Activated CD8-positive, alpha-beta memory T cell treated with anti-CD3 and anti-CD28 coated beads for 48 hours (primary cell): ENCODE measurements around the gene ZDHHC1.

Experiments
- DNase-seq, 3 experiments: peaks; one replicate each; pipeline ENCODE4 v3.0.0-alpha.2; 2020; ENCODE audit warnings: low read depth in 2 of 3, low spot score in 2 of 3

The ZDHHC1 gene

DNA sequence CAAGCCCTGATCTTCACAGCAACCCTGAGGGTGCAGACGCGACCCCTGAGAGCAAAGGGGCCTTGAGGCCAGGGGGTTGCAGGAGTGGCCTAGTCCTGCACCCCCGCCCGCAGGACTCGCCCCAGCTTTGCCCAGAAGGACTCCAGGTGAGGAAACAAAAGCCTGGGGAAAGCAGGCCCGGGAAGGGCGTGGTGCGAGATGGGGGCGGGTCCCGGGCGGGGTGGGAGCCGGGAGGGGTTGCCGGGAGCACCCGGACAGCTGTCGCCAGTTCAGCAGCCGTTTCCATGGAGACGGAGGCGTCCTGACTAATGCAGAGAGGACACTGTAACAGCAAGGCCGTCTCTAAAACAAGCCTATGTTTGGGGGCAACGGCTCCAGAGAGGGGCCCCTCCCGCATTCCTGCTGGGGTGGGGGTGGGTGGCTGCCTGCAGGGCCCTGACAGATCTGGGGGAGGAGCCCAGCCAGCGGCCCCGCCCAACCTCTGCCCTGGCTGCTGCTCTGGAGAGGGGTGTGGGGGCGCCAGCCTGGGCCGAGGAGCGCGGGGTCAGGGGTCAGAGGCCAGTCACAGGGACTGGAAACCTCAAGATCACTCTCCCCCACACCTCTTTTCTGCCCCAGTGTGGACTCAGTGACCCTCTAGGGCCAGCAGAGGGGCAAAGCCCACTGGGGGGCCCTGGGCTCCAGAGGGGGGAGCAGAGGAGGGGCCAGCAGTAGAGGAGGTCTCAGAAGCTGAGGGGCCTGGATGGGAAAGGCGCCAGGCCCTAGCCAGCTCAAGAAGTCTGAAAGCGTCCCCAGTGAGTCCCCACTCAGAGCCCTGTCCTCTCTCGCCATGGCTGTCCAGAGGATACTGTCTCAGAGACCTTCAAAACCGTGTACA, 19.9 kb downstream of the ZDHHC1 start:
- no peak for DNase-seq

DNA sequence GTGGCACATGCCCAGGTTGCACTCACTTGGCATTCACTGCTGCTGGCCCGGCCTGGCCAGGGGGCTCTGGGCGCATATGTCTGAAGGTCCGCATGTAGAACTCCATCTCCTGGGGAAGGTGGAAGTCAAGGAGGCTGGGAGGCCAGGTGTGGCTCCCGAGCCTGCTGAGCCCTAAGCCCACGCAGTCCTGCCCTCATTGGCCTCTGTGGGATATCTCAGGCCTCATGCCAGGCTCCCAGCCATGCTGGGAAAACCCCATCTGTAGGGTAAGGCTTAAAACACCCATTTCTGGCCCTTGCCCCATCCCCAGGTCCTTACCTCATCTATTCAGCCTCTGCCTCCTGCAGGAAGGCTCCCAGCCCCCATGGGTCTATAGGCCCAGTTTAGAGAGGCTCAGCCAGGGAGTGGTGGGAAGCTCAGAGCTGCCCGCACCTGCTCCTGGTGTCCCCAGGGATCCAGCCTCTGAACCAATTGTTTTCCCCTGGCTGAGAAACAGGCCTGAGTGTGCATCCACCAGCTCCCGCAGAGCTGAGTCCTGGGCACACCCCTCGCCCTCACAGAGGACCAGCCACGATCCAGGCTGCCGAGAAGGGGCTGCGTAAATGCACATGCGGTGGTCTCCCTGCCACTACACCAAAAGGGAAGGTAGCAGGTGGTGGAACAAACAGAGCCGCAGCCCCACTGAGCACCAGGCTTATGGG, 20.7 kb downstream of the ZDHHC1 start:
- no peak for DNase-seq

DNA sequence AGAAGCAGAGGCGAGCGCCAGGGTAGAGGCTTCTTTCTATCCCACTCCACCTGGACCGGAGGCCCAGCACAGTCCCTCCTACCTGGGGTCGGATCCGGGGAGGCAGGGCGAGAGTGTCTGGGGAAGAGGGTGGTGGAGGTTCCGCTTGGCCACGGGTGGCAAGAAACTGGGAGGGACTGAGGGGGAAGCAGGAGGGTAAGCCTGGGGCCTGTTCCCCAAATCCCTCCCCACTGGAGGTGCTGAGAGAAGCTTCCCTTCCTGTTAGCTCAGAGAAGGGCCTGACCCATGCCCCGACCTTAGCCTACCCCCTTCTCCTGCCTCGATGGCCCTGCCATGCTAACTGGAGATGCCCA, 21.2 kb downstream of the ZDHHC1 start:
- no peak for DNase-seq

DNA sequence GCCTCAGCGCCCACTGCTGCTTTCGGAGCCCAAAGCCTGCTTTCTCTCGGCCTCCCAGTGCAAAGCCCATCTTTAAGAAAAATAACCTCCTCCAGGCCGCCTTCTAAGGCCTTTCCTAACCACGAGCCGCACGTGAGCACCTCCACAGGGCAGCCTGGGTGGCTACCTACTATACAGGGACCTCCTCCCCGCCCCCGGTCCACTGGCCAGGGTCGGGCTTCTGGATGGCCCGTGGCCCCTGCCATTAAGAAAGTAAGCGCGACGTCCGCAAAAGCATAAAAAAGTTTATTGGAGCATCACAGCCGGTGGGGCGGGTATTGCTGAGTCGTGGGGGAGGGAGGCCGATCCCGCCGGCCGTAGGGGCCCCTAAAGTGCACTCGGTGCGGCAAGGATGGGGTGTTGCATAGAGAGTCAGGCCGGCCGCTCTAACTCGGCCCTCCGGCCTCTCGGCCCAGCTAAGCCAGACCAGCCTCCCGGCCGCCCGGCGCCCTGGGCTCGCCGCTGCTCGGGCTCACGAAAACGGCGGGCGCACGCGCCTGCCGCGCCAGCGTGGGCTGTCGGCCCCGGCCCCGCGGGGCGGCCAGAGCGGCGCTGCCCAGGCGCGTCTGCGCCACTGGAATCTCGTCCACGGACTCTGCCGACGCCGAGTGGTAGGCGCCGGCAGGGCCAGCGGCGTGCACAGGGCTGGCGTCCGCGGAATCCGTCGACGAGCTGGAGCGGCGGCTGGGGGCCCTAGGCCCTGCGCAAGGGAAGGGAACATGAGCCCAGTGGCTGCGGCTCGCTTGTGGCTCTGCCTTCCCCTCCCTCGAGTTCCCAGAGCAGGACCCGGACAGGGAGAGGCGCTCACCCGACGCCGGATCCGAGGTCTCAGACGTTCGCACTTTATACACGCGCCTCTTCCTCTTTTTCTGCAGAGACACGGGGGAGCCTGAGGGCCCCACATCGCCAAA, 21.8 kb downstream of the ZDHHC1 start:
- no peak for DNase-seq

DNA sequence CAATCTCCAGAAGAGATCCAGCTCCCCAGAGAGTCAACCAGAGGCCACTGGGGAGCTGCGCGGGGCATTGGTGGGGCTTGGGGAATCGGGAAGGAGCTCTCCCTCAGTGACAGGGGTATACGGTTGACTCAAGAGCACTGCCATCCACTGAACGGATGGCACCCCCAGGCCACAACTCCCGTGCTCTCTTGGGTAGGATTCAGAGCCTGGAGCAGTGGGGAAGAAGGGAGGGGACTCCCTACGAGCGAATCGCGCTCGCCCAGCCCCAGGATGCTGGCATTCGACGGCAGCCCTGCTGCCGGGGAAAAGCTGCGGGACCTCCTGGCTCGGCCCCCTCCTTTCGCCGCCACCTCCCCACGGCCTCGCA, 22.5 kb downstream of the ZDHHC1 start:
- DNase-seq: no peak

DNA sequence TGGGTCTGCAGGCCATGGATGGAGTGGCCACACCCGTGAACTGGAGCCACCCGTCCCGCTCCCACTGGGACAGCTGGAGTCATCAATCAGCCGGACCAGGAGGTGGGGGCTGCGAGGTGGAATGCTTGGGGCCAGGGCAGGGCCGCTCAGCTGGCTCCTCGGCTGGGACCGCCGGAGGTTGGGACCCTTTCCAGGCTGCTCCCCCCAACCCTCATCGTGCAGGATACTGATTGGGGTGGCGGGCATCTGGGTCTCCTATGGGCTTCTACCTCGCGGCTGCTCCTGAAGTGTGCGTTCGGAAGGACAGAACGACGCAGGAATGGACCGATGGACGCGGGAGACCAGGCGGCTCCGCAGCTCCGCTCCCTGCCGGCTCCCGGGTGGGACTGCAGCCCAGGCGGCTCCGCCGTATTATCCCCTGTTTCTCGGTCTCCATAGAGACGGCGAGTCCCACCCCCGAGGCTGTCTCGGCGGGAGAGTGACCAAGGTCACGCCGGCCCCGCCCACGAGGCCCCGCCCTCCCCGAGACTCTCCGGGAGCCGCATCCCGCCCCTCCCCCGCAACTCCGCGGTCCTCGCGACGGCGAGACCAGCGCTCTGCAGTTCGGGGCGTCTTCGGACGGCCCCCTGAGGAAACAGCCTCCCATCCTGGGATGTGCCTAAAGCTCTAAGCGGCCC, 23.0 kb downstream of the ZDHHC1 start, which contains the start of gene TPPP3:
Gene TPPP3, minus strand, starts transcription at position 388 of the 677 bp plus-strand sequence. CDS start 2,387 bp downstream, outside the sequence.
- peak in 1 of 3 experiments; percentile 23 for DNase-seq

DNA sequence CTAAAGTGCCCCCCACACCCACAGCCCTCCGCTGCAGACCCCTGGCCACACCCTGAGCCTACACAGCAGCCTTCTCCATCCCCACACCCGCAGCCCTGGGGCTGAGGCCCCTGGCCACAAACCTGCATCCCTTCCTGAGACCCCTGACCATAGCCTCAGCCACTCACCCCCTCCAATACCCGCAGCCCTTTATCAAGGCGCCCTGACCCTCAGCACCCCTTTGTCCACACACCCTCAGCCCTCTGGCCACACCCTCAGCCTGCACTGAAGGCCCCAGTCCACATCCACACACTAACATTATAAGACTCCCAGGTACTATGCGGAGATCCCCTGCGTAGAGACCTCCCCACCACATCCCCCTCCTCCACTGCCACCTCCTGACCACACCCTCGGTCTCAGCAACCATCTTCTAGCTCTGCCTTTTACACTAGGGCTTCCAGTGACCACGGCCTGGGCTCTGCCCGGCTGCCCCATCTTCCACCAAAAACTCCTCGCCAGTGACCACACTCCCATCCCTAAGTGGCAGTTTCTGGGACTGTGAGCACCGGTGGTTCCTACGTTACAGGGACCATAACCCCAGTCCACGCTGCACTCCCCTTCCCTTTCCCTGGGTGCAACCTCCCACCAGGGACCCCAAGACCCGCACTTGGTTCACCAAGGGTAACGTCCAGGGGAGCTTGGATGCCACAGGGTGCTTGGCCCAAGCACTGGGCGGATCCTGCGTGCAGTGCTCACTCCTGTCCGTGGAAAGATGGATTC, 23.8 kb downstream of the ZDHHC1 start:
- DNase-seq: no peak

DNA sequence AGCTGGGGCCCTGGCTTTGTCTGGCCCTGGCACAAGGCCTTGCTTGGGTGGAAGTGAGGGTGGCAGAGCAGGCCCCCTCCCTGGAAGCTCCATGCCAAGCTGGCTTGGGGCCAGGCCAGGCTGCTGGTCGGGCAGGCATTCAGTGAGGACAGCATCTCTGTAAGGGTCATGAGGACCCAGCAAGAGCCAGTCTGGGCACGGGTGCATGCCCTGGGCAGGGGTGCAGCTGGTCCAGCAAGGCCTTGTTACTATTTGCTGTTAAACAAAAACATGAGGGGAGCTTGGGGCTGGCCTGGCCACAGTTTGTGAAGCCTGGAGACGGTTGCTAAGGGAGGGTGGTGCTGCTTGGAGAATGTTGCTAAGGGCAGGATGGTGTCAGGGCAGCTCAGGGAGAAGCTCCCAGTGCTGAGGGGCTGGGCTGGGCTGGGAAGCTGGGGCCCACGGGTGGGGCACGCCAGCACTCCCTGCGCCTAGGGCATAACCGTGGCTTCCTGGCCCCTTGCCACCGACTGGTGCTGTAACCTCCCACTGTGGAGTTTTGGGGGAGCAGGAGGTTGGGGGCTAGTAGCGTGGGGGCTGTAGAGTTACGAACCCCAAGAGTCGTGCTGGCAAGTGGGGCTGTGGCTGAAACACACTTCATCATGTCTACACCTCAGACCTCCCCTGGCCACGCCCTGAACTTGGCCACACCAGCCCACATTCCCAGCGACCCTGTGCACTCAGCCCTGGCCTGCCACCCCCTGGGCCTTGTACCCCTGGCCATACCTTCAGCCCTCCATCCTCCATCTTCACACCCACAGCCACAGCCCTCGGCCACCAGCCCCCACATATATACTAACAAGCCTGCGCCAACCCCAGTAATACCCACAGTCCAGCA, 24.6 kb downstream of the ZDHHC1 start:
- DNase-seq: no peak

DNA sequence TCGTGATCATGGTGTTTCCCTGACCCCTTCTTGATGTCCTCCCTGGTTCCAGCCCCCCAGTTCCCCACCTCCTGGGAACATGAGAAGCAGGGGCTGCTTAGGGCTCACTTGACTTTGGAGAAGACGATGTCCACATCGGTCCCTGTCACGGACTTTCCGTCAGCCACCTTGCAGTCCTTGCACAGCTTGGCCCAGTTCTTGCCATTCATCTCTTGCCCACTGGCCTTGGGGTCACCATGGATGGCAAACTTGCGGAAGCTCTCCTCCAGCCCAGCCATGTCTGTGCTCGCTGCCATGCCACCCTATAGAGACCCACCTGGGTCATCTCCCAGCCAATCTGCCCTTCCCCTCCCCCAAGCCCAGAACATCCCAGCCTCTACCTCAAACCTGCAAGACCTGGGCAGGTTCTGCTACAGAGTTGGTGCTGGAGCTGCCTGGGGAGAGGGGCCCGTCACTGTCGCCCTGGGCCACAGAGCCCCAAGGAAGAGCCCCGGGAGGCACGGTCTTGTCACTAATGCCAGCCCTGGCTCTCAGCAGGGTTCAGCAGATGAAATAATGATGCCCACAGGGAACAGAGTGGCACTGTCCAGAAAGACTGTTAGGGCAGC, 25.4 kb downstream of the ZDHHC1 start:
- no peak for DNase-seq

DNA sequence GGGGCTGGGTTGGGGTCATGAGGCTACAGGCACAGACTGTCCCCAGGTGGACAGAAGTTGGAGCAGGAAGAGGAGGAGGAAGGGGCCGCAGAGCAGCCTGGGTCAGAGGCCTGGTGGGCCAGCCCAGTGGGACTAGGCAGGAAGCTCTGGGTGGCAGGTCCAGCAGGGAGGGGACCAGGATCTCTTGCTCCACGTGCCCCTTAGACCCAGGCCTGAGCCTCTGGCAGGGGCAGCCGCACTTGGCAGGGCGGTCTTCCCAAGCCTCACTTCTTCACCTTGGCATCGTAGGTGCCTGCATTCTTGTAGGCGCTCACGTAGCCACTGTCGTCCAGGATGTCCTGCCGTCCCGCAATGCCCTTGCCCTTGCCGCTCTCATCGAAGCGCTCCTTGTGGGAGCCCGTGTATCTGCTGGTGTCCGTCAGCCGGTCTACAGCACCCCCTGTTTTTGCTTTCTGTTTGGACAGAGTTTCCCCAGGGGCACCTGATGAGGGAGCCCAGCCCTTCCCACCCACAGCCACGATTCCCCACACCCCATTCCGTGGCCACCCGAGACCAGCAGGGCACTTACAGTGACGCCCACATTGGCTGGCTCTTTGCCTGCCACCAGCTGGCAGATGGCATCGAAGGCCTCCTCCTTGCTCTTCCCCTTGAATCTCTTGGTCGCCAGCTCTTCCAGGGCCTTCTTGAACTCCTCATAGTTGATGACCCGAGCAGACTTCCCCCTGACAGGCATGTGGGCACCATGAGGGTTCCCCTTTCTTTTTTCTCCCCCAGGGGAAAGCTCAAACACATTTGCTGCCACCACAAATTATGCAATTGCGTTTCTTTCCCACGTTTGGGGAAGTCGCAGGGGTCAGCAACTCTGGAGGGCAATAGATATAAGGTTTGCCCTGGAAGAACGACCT, 26.1 kb downstream of the ZDHHC1 start:
- no peak for DNase-seq

DNA sequence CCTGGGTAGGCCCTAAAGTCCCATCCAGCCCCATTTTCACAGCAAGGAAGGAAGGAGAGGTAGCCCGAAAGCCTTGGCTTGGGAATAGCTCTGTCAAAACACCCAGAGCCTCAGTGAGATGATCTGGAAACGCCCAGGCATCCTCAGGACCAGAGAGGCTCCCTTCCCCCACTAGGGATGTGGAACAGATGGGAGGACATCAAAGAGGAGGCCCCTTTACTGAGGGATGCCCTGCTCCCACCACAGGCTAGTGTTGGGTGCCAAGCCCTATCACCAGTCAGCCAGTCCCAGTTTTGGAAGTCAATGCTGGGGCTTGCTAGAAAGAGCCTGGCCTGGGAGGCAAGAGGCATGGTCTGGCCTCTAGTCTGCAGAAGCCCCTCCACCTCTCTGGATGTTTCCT, 27.7 kb downstream of the ZDHHC1 start:
- no peak for DNase-seq

DNA sequence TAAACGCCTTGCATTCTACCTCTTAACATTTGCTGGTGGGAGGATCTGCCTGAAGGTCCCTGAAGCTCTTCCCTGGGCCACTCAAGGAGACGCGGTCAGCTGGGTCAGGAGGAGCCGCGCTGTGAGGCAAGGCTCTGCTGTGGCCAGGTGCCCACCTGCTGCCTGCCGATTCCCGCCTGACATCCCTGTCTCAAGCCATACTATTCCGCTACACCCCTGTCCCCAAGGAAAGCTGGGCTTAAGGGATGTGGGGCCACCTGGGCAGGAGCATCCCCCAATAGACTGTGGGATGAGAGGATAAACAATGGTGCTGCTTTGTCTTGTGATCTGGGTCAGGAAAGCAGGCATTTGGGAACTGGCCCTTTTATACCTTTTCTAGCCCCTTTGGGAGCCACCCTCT, 28.1 kb downstream of the ZDHHC1 start:
- no peak for DNase-seq

DNA sequence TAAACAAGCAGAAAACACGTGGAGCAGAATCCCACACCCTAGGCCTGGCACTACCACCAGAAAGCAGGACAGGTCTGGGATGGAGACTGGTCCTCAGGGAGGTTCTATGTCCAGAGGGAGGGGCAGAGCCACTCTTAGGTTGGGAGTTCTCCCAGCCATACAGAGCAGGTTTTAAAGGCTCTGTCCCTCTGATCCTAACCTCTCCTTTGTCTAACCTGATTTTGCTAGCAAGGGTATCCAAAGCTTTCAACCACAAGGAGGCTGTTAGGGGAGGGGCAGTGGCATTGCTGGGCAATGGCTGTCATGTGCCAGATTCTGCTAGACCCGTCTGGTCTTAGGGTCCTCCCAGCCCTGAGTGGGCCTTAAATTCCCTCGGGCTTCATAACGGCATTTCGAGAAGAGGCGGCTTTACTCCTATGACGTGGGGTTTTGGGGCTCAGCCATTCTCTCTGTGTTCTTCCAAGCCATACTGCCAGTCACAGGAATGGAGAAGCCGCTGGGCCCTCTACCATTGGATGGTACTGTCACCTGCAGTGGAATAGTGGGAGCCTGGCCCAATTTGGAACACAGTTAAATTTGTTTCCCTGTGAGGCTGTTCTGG, 28.7 kb downstream of the ZDHHC1 start:
- DNase-seq: no peak

DNA sequence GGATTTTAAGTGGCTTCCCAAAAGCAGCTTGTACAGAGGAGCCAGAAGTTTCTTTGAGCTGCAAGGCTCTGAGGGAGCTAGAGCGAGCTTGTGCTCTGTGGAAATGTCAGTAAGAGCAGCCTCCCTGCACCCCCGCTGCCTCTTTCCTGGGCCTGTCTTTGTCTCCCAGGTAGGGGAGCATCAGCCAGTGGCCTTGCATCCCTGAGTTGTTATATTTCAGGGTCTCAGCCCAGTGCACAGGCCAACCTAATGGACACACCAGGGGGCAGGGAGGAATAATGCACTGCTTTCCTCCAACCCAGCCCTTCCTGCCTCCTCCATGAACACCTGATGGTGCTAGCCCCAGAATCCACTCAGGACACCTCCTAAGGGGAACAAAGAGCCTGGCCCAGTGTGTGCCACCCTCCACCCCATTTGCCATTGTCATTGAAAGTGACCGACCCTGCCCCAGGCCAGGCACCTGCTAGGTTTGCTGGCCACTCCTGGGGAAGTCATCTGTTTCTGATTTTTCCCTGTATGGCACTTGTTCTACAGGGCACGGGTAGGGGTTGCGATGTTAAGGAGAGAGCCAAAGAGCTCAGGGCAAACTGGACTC, 29.3 kb downstream of the ZDHHC1 start:
- no peak for DNase-seq

DNA sequence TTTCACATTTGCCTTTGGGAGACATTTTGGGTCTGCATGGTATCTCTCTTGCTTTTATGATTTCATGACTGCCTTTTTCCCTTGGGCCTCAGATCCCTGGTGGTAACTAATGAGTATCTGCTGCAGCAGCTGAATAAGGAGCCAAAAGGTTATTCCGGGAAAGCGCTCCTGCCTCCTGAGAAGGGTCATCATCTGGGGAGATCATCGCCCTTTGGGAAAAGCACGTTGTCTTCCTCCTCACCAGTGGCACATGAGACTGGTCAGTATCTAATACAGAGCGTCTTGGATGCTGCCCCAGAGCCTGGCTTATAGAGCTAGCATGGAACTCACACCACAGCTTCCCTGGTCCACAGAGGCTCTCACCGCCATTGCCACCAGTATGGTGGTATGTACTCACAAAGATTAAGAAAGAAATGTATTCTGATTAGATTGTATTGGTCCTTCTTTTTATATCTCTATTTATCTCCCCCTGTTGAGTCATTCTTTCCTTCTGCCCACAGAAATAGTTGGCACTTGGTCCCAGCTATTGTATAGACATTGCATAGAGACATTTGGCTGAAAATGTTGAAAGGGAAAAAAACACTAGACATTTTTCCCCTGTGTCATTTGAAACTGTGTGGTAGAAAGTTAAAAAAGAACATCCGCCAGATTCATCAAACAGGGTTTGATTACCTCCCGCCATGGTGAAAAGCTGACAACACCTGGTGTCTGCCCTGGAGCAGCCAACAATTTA, 31.3 kb downstream of the ZDHHC1 start:
- no peak for DNase-seq

DNA sequence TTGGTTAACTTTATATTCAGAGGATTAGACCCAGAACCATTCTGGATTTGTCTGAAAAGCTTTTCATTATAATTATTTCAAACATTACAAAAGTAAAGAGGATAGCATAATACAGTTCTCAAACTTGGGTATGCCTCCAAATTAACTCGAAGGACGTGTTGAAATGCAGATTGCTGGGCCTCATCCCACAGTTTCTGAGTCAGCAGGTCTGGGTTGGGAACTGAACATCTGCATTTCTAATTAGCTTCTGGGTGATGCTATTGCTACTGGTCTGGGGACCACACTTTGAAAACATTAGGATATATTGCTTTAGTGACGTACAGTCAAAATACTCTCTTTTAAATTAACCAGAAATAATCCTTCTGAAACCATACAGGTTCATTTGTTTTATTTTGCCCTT, 33.0 kb downstream of the ZDHHC1 start:
- DNase-seq: no peak
